Measurements from ENCODE around the gene SH2D4B.

The SH2D4B gene

GRCh38 chr10:80544316-80544953, 6.7 kb downstream of the SH2D4B start:
- no peak for DNase-seq (ENCODE audit: low read depth)

- no peak for DNase-seq (ENCODE audit: low read depth)
These were observed 7.7 kb downstream of the SH2D4B start for GRCh38 chr10:80545258-80545881.

GRCh38 chr10:80552151-80552646, 14.5 kb downstream of the SH2D4B start:
- DNase-seq (ENCODE audit: low read depth), result no peak

GRCh38 chr10:80553436-80553835, 15.7 kb downstream of the SH2D4B start:
- no peak for DNase-seq (ENCODE audit: low read depth)

- DNase-seq (ENCODE audit: low read depth), result no peak
These were observed 16.3 kb downstream of the SH2D4B start for GRCh38 chr10:80554050-80554449.

- DNase-seq (ENCODE audit: low read depth), result no peak
These were observed 17.7 kb downstream of the SH2D4B start for GRCh38 chr10:80555415-80555814.

- DNase-seq (ENCODE audit: low read depth), result no peak
These were observed 24.2 kb downstream of the SH2D4B start for GRCh38 chr10:80561950-80562349.

GRCh38 chr10:80567292-80567691, 29.6 kb downstream of the SH2D4B start:
- no peak for DNase-seq (ENCODE audit: low read depth)

GRCh38 chr10:80569131-80569895, 31.6 kb downstream of the SH2D4B start:
- DNase-seq (ENCODE audit: low read depth), result no peak

GRCh38 chr10:80571352-80571751, 33.6 kb downstream of the SH2D4B start:
- DNase-seq (ENCODE audit: low read depth), result no peak

- no peak for DNase-seq (ENCODE audit: low read depth)
These were observed 41.6 kb downstream of the SH2D4B start for GRCh38 chr10:80579181-80579763.

- DNase-seq (ENCODE audit: low read depth), result no peak
These were observed 42.3 kb downstream of the SH2D4B start for GRCh38 chr10:80579849-80580637.

GRCh38 chr10:80580638-80581468, 43.2 kb downstream of the SH2D4B start:
- DNase-seq (ENCODE audit: low read depth), result no peak

GRCh38 chr10:80581469-80581835, 43.8 kb downstream of the SH2D4B start:
- no peak for DNase-seq (ENCODE audit: low read depth)

GRCh38 chr10:80582286-80582960, 44.7 kb downstream of the SH2D4B start:
- no peak for DNase-seq (ENCODE audit: low read depth)

- no peak for DNase-seq (ENCODE audit: low read depth)
These were observed 46.0 kb downstream of the SH2D4B start for GRCh38 chr10:80583685-80584084.

GRCh38 chr10:80585812-80586211, 48.1 kb downstream of the SH2D4B start:
- no peak for DNase-seq (ENCODE audit: low read depth)

GRCh38 chr10:80588546-80588945, 50.8 kb downstream of the SH2D4B start:
- no peak for DNase-seq (ENCODE audit: low read depth)

- DNase-seq (ENCODE audit: low read depth), result no peak
These were observed 52.1 kb downstream of the SH2D4B start for GRCh38 chr10:80589726-80590373.

GRCh38 chr10:80590585-80591125, 53.0 kb downstream of the SH2D4B start:
- no peak for DNase-seq (ENCODE audit: low read depth)

All from activated T-cell treated with anti-CD3 and anti-CD28 coated beads for 48 hours (primary cell).